ENCODE data around the gene APOA5. TPM values are rescaled to one million over a fixed set of nuclear protein-coding genes. Genes with fewer than 3 reads are reported as not detected.

The APOA5 gene
- total and polyA plus RNA-seq, 2 of the 13 experiments (the other 11 are each of a cell fraction or from before 2014, with no cell fraction given): 44.0 to 49.1 TPM

- TF ChIP-seq FOXO4 (CRISPR knock-in tag; conservative IDR thresholded peaks at IDR 0.05) (no peak), YY1 (IDR thresholded peaks at IDR 0.05; ENCODE audit: insufficient read depth, insufficient replicate concordance, low read depth, low read length) (peak; percentile 92), RAD51 (IDR thresholded peaks at IDR 0.05; ENCODE audit: borderline replicate concordance) (no peak), HNRNPK (IDR thresholded peaks at IDR 0.05; ENCODE audit: low read depth, low read length, poor library complexity, severe bottlenecking) (peak; percentile 64), ZNF274 (CRISPR knock-in tag; IDR thresholded peaks at IDR 0.05) (no peak), PLSCR1 (CRISPR knock-in tag; IDR thresholded peaks at IDR 0.05; ENCODE audit: borderline replicate concordance) (no peak), SNAPC2 (CRISPR knock-in tag; IDR thresholded peaks at IDR 0.05) (no peak), MTERF4 (CRISPR knock-in tag; IDR thresholded peaks at IDR 0.05) (no peak)
Observed at GRCh38 chr11:116787786-116788486, 3.7 kb downstream of the APOA5 start, which contains the start of gene ZPR1 (continued).

- BruUV-seq (replicated peaks): no TSS peak
- peaks cover 18 to 43% of the 10 kb centered on the region in 2 experiments for H3K36me3 ChIP-seq (replicated peaks in 1 of 2; ENCODE audit: control insufficient read depth in 1 of 2, insufficient read depth in 2 of 2, low read length in 2 of 2)
- in situ Hi-C loops (cut with HindIII; ENCODE audit: extremely low pct_ligation_motif_present, low pct_unique_long_range_greater_than_20kb) (no loop called here), intact Hi-C loops (cut with micrococcal nuclease; ENCODE audit: unreplicated experiment) (no loop called here)
- H3K4me1 ChIP-seq (ENCODE audit: insufficient read depth, low read length): peaks cover 53% of the 10 kb centered on the region
- DNase-seq (ENCODE audit: low spot score): no peak
- WGBS (ENCODE audit: low lambda C conversion rate): under 1% methylated on average over 15 of the region's 15 CpGs
- no peak for ATAC-seq
- peak overlapping the region; percentile 61 for H3K27ac ChIP-seq (ENCODE audit: extremely low read length, insufficient read depth, low read length)
- H3K9ac ChIP-seq (ENCODE audit: insufficient read depth, low read depth, low read length): peak overlapping the region; percentile 84
- no peak overlapping the region for H2AFZ ChIP-seq (ENCODE audit: low read length)
- H3K4me2 ChIP-seq (ENCODE audit: low read depth, low read length): peak overlapping the region; percentile 99
- H3K4me3 ChIP-seq (replicated peaks in 1 of 3; ENCODE audit: insufficient read depth in 1 of 3, low read depth in 2 of 3, low read length in 3 of 3): peak overlapping the region; percentile 79 to 90 (median 86)
- no peaks in the 10 kb centered on the region for H4K20me1 ChIP-seq (ENCODE audit: insufficient read depth, low read length)
- no peak for FAIRE-seq
- H3K79me2 ChIP-seq (ENCODE audit: insufficient read depth, low read length): peaks cover 35% of the 10 kb centered on the region
- H3K9me3 ChIP-seq (ENCODE audit: low read length): no peaks in the 10 kb centered on the region
- CTCF ChIA-PET (ENCODE audit: low intra/inter-chr PET ratio, low total read pairs): no interaction called here
- no peaks in the 10 kb centered on the region; a peak in 1 of 5 replicates for H3K27me3 ChIP-seq (ENCODE audit: control insufficient read depth in 1 of 2, insufficient read depth in 2 of 2, low read length in 2 of 2)
- POLR2A ChIA-PET: interaction anchor here (0.6 to 17.3 kb wide), 9 partner anchors 12 to 319 kb away, joined by 3 to 1365 read pairs (median 6); partner anchors contain the start of genes APOA1, APOA4, APOC3 and BUD13
- no peak for TF ChIP-seq MTA1 (CRISPR knock-in tag; IDR thresholded peaks at IDR 0.05; ENCODE audit: borderline replicate concordance)
- TF ChIP-seq TAF15 (IDR thresholded peaks at IDR 0.05; ENCODE audit: low read depth, low read length, poor library complexity, severe bottlenecking): no peak
- TF ChIP-seq HIVEP1 (CRISPR knock-in tag; IDR thresholded peaks at IDR 0.05): peak; percentile 5; the same call in 1 of the 2 replicates
- TF ChIP-seq ZFP62 (CRISPR knock-in tag; IDR thresholded peaks at IDR 0.05): no peak
- TF ChIP-seq GATA4 (IDR thresholded peaks at IDR 0.05; ENCODE audit: borderline replicate concordance, low read depth): no peak
- TF ChIP-seq RFXAP (CRISPR knock-in tag; IDR thresholded peaks at IDR 0.05; ENCODE audit: borderline replicate concordance): peak; percentile 18; the same call in 1 of the 2 replicates
- TF ChIP-seq ZUFSP (CRISPR knock-in tag; IDR thresholded peaks at IDR 0.05; ENCODE audit: borderline replicate concordance): no peak
- no peak for TF ChIP-seq PHF5A (CRISPR knock-in tag; IDR thresholded peaks at IDR 0.05; ENCODE audit: low read depth, unreplicated experiment)
Observed at GRCh38 chr11:116787436-116787785, 4.3 kb downstream of the APOA5 start.

All from HepG2 (cell line).